GM12865 (cell line): ENCODE results near the gene CCDC73.

Experiments
- DNase-seq: peaks from one replicate; pipeline ENCODE4 v3.0.0; 2010; ENCODE audit warnings: low read depth
- H3K4me3 ChIP-seq: 2 replicates; pipeline ENCODE4 v1.5.1; 2011; ENCODE audit warnings: mild to moderate bottlenecking, low read depth, low read length, control low read depth
- CTCF ChIP-seq: IDR thresholded peaks from 2 replicates; pipeline ENCODE4 v1.5.1; 2011; ENCODE audit warnings: low read length, control low read depth, low read depth, inconsistent platforms; ENCODE audit not compliant: insufficient read depth; ENCODE audit errors: missing control alignments

The CCDC73 gene

GRCh38 chr11:32821917-32822560 is 27.6 kb upstream of the CCDC73 start:
- peak; percentile 15 for DNase-seq
- no peak for TF ChIP-seq CTCF
- peak overlapping the region; percentile 25 for H3K4me3 ChIP-seq

DNA sequence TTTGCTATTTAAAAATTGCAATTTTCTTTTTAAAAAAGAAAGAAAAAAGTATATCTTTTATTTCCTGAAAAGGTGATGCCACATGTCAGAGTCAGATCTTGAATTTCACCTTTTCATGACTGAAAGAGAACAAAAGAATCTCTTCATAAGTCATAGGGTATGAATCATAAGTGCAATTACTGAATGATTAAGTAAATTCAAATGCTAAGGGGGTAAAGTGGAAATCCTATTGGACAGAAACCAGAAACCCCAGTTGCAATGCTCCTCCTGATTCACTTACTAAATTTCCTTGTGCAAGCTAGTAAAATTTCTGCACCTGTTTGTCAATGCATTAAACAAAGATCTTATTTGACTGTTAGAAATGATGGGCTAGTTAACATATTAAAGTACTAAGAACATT is 27.1 kb upstream of the CCDC73 start:
- no peak for DNase-seq
- TF ChIP-seq CTCF = no peak
- peak overlapping the region; percentile 25; the same call in 1 of the 2 replicates for H3K4me3 ChIP-seq

DNA sequence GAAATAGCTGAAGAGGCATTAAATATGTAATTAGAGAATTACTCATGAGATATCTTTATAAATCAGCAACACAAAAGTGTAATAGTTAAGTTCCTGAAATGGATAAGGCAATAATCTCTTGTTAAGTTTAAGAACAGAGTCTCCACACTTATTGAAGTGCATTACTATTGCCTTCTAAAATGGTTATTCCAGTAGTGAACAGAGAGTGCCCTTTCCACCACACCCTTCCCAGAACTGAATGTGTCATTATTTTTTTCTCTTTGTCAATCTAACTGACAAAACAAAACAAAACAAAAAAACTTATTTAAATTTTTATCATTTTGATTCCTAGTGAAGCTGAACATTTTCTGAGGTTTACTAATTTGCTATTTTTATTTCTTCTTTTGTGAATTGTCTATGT is 26.0 kb upstream of the CCDC73 start:
- TF ChIP-seq CTCF = no peak
- no peak for DNase-seq
- H3K4me3 ChIP-seq = no peak overlapping the region

DNA sequence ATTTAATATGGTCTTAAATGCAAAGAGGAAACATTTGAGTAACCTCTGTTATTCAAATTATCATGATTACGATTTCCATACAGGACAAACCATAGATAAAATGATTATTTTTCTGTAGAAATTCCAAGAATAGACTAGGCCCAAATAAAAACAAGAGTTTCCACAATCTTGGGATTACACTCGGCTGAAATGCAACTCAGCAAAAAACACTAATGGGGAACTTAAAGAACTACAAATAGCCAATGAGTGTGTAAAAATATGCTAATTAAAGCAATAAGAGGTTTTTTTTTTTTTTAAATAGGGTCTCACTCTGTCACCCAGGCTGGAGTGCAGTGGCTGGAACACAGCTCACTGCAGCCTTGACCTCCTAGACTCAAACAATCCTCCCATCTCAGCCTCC is 24.7 kb upstream of the CCDC73 start:
- no peak overlapping the region for H3K4me3 ChIP-seq
- DNase-seq = no peak
- TF ChIP-seq CTCF = no peak

DNA sequence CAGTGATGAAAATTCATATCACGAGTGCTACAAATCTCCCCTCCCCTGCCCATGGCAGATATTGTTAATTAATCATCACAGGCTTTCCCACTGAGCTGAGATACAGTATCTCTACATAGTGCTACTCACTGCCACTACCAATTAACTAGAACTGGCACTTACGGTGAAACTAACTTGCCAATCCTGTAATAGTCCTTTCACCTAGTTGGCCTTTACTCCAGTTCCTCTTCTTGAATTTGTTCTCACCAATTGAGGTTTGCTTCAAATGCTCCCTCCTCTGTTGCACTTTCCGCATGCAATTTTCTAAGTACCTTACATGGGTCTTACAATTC is 23.4 kb upstream of the CCDC73 start:
- no peak overlapping the region for H3K4me3 ChIP-seq
- TF ChIP-seq CTCF = no peak
- DNase-seq = no peak

DNA sequence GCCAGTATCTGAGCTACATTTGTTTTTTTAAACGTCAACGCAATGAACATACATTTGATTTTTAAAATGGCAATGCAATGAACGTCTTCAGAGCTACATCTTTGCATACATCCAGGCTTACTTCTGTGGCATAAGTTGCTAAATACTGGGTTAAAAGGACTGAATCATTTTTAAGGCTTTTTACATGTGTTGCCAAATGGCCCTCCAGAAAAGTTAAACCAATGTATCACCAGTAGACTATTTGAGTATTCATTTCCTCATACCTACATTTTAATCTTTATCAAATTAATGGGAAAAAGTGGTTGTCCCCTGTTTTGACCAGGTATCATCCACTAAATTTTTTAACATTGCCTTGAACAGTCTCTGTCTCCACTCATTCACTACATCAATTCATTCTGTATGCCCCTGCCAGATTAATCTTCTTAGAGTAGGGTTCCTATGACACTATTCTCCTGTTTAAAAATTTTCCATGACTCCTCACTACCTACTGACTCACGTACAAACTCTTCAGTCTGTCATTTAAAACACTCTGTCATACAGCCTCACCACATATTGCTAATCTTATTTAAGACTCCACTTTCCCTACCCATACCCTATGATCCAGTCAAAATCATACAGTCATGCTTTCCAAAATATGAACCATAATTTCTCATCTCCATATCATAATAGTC is 22.9 kb upstream of the CCDC73 start:
- DNase-seq = no peak

More for the DNA sequence above, 22.9 kb upstream of the CCDC73 start:
- TF ChIP-seq CTCF = no peak
- H3K4me3 ChIP-seq = no peak overlapping the region
